HepG2 (cell line): ENCODE data around the gene CLEC16A. TPM values are rescaled to one million over a fixed set of nuclear protein-coding genes. Genes with fewer than 3 reads are reported as not detected.

ENCODE experiments used
- ADNP ChIP-seq: sonication (generic); formaldehyde crosslinking; IDR thresholded peaks from 2 replicates; pipeline ENCODE4 v1.4.0; 2020; ENCODE audit warnings: missing genetic modification reagents
- HOXA7 ChIP-seq: sonication (generic); formaldehyde crosslinking; IDR thresholded peaks from 2 replicates; pipeline ENCODE4 v1.8.1; 2022; ENCODE audit warnings: mild to moderate bottlenecking, missing genetic modification reagents, moderate library complexity
- RERE ChIP-seq: IDR thresholded peaks from 2 replicates; pipeline ENCODE4 v1.6.1; 2016; ENCODE audit warnings: low read depth, missing genetic modification reagents, missing compliant biosample characterization
- TEF ChIP-seq: sonication (generic); formaldehyde crosslinking; IDR thresholded peaks from 2 replicates; pipeline ENCODE4 v1.5.0; 2020; ENCODE audit warnings: missing genetic modification reagents
- U2AF1 ChIP-seq: fragments of 200-400 bp; formaldehyde crosslinking; optimal IDR thresholded peaks from 2 replicates; pipeline ENCODE3; 2017; ENCODE audit warnings: mild to moderate bottlenecking, low read depth, low read length
- ZBTB33 ChIP-seq: sonication (generic); formaldehyde crosslinking; IDR thresholded peaks from 2 replicates; pipeline ENCODE4 v1.4.0; 2020; ENCODE audit warnings: missing genetic modification reagents
- ZBTB39 ChIP-seq: sonication (generic); formaldehyde crosslinking; IDR thresholded peaks from 2 replicates; pipeline ENCODE4 v1.5.0; 2020; ENCODE audit warnings: missing genetic modification reagents
- ZNF747 ChIP-seq: sonication (generic); formaldehyde crosslinking; IDR thresholded peaks from 2 replicates; pipeline ENCODE4 v1.8.1; 2023; ENCODE audit warnings: missing genetic modification reagents, mild to moderate bottlenecking, borderline replicate concordance
- polyA plus RNA-seq, 8 experiments: library from polyadenylated mRNA; depleted of rRNA in 3 of 8; stranded (reverse) in 7 of 8; unstranded in 1 of 8; fragments of >200 nt; fragmentation: Illumina TruSeq in 4 of 8; extraction: Trizol in 4 of 8; gene quantifications; 2 replicates each; pipeline versions ENCODE4 v1.2.1 to v1.2.3, GENCODE V29; 2011 to 2016; ENCODE audit warnings: low read depth in 4 of 8, missing spikeins in 1 of 8, mixed read lengths in 1 of 8; ENCODE audit not compliant: insufficient read depth in 1 of 8
- total RNA-seq, 5 experiments: library from RNA; depleted of rRNA; stranded (reverse); fragments of >200 nt; fragmentation: Illumina TruSeq; extraction: Trizol; gene quantifications; 2 replicates each; pipeline ENCODE4 v1.2.3, GENCODE V29; 2016; ENCODE audit warnings: low read depth in 1 of 5
- TF ChIP-seq, protein P1 (sequence below): sonication (generic); formaldehyde crosslinking; IDR thresholded peaks from 2 replicates; pipeline ENCODE4 v1.5.1; 2020; ENCODE audit warnings: missing genetic modification reagents, mild to moderate bottlenecking, borderline replicate concordance
- TF ChIP-seq, protein P2 (sequence below): sonication (generic); formaldehyde crosslinking; IDR thresholded peaks from 2 replicates; pipeline ENCODE4 v1.4.0; 2020; ENCODE audit warnings: missing genetic modification reagents

CLEC16A gene
- total and polyA plus RNA-seq, 2 of the 13 experiments (the other 11 are each of a cell fraction or from before 2014, with no cell fraction given), result 8.5 to 10.3 TPM

DNA sequence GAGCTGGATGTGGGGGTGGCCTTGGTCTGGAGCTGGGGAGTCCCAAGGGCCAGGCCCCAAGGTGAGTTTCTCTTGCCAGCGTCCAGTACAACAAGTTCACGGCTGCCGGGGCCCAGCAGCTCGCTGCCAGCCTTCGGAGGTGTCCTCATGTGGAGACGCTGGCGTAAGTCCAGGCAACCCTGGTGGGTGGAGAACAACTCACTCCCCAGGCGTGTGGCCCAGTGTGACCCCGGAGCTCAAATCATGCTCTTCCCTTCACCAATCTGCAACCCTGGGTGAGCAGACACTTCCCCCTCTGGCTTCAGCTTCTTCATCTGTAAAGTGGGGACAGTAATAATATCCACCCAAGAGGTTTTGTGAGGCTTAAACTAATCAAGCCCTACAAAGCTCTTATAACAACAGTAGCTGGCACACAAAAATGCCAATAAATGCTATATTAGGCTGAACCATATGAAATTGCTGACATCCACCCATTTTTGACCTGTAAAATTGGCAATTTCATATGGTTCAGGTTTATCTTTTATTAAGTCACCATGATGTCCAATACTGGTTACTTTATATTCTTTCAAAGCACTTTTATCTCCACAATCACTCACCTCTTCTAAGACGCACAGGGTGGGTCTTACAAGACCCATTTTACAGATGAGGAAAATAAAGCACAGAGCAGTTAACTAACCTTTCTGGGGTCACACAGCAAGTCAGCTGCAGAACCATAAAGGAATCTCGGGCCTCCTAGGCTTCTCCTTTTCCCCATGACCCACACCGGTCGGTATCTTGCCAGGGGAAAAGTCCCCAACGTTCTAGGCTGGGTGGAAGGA lies 21.8 kb upstream of the CLEC16A start (continued):
- TF ChIP-seq, protein P1, sequence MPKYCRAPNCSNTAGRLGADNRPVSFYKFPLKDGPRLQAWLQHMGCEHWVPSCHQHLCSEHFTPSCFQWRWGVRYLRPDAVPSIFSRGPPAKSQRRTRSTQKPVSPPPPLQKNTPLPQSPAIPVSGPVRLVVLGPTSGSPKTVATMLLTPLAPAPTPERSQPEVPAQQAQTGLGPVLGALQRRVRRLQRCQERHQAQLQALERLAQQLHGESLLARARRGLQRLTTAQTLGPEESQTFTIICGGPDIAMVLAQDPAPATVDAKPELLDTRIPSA, result no peak
- TF ChIP-seq U2AF1 (no peak), ADNP (CRISPR knock-in tag) (no peak; the same call in 1 of the 2 replicates), ZBTB39 (CRISPR knock-in tag) (no peak), HOXA7 (CRISPR knock-in tag) (no peak), RERE (CRISPR knock-in tag) (no peak), TEF (CRISPR knock-in tag) (no peak), ZNF747 (CRISPR knock-in tag) (no peak), ZBTB33 (no peak)
- TF ChIP-seq, protein P2, sequence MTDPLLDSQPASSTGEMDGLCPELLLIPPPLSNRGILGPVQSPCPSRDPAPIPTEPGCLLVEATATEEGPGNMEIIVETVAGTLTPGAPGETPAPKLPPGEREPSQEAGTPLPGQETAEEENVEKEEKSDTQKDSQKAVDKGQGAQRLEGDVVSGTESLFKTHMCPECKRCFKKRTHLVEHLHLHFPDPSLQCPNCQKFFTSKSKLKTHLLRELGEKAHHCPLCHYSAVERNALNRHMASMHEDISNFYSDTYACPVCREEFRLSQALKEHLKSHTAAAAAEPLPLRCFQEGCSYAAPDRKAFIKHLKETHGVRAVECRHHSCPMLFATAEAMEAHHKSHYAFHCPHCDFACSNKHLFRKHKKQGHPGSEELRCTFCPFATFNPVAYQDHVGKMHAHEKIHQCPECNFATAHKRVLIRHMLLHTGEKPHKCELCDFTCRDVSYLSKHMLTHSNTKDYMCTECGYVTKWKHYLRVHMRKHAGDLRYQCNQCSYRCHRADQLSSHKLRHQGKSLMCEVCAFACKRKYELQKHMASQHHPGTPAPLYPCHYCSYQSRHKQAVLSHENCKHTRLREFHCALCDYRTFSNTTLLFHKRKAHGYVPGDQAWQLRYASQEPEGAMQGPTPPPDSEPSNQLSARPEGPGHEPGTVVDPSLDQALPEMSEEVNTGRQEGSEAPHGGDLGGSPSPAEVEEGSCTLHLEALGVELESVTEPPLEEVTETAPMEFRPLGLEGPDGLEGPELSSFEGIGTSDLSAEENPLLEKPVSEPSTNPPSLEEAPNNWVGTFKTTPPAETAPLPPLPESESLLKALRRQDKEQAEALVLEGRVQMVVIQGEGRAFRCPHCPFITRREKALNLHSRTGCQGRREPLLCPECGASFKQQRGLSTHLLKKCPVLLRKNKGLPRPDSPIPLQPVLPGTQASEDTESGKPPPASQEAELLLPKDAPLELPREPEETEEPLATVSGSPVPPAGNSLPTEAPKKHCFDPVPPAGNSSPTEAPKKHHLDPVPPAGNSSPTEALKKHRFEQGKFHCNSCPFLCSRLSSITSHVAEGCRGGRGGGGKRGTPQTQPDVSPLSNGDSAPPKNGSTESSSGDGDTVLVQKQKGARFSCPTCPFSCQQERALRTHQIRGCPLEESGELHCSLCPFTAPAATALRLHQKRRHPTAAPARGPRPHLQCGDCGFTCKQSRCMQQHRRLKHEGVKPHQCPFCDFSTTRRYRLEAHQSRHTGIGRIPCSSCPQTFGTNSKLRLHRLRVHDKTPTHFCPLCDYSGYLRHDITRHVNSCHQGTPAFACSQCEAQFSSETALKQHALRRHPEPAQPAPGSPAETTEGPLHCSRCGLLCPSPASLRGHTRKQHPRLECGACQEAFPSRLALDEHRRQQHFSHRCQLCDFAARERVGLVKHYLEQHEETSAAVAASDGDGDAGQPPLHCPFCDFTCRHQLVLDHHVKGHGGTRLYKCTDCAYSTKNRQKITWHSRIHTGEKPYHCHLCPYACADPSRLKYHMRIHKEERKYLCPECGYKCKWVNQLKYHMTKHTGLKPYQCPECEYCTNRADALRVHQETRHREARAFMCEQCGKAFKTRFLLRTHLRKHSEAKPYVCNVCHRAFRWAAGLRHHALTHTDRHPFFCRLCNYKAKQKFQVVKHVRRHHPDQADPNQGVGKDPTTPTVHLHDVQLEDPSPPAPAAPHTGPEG (CRISPR knock-in tag), result no peak
